ENCODE results near the gene MAD1L1.

The MAD1L1 gene

DNA sequence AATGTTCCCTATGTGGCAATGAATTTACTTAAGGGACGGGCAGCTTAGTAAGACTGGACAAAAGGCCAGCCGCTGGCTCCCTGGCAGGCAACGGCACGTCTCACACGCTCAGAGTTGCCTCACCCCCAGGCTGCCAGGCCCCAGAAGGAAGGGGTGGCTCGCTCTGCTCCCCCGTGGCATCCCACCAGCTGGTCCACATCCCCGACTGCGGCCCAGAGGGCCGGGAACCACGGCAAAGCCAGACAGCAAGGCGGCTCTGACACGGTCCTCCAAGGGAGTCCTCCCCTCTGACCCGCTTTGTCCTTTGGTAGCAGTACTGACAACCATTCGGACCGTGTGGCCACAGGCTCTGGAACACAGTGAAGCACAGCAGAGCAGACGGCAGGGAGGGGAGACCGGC lies 43.4 kb upstream of the MAD1L1 start:
- no peak for DNase-seq (ENCODE audit: low read depth)
- in situ Hi-C loops (cut with HindIII; ENCODE audit: low sequenced_read_pairs) = no loop called here
- TF ChIP-seq, protein P1, sequence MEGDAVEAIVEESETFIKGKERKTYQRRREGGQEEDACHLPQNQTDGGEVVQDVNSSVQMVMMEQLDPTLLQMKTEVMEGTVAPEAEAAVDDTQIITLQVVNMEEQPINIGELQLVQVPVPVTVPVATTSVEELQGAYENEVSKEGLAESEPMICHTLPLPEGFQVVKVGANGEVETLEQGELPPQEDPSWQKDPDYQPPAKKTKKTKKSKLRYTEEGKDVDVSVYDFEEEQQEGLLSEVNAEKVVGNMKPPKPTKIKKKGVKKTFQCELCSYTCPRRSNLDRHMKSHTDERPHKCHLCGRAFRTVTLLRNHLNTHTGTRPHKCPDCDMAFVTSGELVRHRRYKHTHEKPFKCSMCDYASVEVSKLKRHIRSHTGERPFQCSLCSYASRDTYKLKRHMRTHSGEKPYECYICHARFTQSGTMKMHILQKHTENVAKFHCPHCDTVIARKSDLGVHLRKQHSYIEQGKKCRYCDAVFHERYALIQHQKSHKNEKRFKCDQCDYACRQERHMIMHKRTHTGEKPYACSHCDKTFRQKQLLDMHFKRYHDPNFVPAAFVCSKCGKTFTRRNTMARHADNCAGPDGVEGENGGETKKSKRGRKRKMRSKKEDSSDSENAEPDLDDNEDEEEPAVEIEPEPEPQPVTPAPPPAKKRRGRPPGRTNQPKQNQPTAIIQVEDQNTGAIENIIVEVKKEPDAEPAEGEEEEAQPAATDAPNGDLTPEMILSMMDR (IDR thresholded peaks at IDR 0.05; ENCODE audit: low read depth, low read length, missing control alignments) = no peak
- H3K4me3 ChIP-seq (ENCODE audit: low read depth, low read length) = no peak overlapping the region

DNA sequence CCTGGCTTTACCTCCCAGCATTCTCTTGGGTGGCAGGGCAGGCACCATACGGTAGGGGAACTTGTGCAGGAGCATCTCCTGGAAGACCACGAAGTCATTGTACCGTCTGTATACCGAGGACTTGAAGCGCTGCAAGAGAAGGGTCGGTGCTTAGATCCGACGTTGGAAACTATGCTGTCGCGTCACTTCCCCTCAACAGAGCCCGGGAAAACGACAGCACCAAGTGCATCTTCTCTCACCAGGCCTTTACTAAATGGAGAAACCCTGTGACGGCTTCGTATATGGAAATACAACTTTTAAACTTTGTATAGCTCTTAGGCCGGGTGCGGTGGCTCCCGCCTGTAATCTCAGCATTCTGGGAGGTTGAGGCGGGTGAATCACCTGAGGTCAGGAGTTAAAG lies 42.4 kb upstream of the MAD1L1 start:
- TF ChIP-seq, protein P1 (IDR thresholded peaks at IDR 0.05; ENCODE audit: low read depth, low read length, missing control alignments) = no peak
- in situ Hi-C loops (cut with HindIII; ENCODE audit: low sequenced_read_pairs) = no loop called here
- DNase-seq (ENCODE audit: low read depth) = no peak
- no peak overlapping the region for H3K4me3 ChIP-seq (ENCODE audit: low read depth, low read length)

DNA sequence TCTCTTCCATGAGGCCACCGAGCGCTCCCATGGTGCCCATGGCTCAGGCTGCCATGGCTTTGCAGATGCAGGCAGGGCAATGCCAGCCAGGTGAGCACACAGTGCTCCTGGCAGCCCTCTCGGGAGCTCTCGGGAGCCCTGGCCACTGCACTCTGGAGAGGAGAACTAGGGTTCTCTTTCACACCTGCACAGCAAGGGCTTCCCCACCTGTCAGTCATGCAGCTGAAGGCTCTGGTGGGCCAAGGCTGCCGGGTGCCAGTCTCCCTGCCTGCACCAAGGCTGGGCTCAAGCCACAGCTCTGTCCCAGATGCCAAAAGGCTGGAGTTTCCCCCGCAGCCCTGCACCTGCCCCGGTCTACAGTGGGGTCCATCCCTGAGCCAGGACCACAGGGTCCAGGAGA lies 41.9 kb upstream of the MAD1L1 start:
- TF ChIP-seq, protein P1 (IDR thresholded peaks at IDR 0.05; ENCODE audit: low read depth, low read length, missing control alignments) = no peak
- H3K4me3 ChIP-seq (ENCODE audit: low read depth, low read length) = no peak overlapping the region
- in situ Hi-C loops (cut with HindIII; ENCODE audit: low sequenced_read_pairs) = no loop called here
- DNase-seq (ENCODE audit: low read depth) = no peak

DNA sequence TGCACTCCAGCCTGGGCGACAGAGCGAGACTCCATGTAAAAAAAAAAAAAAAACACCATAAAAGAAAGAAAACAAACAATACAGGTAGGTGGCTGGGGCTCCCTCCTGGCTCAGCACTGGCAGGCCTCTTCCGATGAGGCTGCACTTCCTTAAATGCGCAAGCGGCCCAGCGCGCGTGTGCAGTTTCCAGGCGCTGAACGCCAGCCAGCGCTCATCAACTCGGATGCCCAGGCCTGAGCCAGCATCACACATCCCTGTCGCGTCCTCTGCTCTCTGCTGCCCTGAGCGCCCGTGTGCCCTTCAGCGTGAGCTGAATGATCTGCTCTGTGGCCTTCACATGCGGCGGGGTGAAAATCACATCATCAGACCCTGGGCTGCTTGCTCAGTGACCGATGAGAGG lies 41.1 kb upstream of the MAD1L1 start:
- TF ChIP-seq, protein P1 (IDR thresholded peaks at IDR 0.05; ENCODE audit: low read depth, low read length, missing control alignments) = no peak
- H3K4me3 ChIP-seq (ENCODE audit: low read depth, low read length) = no peak overlapping the region
- no peak for DNase-seq (ENCODE audit: low read depth)
- in situ Hi-C loops (cut with HindIII; ENCODE audit: low sequenced_read_pairs) = no loop called here

DNA sequence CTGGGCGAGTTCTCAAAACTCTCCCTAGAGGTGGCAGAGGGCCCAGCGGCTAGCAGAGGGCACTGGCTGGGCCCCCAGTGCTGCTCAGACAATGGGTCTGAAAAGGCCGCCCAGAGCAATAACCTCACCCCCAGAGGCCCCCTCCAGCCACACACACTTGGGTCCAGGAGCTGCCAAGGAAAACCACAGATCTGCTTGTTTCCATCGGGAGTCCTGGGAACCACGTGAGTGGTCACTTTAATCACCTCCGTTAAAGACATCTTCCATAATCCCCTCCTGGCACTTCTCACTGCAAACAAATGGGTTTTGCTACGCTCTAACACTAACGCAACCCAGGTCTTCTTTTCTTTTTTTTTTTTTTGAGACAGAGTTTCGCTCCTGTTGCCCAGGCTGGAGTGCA lies 39.3 kb upstream of the MAD1L1 start:
- DNase-seq (ENCODE audit: low read depth) = peak; percentile 40
- TF ChIP-seq, protein P1 (IDR thresholded peaks at IDR 0.05; ENCODE audit: low read depth, low read length, missing control alignments) = no peak
- in situ Hi-C loops (cut with HindIII; ENCODE audit: low sequenced_read_pairs) = no loop called here
- H3K4me3 ChIP-seq (ENCODE audit: low read depth, low read length) = no peak overlapping the region

DNA sequence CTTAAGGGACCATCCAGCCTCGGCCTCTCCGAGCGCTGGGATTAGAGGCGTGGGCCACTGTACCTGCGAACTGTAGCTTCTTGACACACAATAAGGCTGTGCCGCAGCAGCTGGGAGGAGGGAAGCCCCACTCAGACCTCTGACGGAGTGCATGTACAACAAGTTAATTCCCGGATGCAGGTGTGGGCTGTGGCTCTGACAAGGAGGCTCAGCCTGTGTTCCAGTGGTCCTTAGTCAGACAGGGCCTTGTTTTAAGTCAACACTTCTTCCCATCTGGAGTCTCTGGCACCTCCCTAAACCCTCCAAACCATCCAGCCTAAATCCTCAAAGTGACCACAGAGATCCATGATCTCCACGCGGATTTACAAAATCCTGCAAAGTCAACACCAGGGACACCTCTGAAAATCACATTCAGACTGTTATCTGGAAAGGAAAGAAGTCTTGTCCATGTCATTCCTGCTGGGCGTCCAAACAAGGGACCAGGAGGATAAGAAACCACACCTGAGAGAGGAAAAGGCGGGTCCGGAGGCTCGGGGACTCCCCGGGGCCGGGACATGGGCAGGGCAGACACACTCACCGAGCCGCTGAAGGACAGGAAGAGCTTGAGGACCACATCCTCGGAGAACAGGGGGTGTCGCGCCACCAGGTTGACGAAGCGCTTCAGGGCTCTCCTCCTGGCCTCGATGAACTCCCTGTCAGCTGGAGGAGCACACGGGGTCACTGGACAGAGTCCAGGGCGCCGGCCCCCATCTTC lies 38.7 kb upstream of the MAD1L1 start:
- DNase-seq (ENCODE audit: low read depth) = no peak
- TF ChIP-seq, protein P1 (IDR thresholded peaks at IDR 0.05; ENCODE audit: low read depth, low read length, missing control alignments) = no peak
- in situ Hi-C loops (cut with HindIII; ENCODE audit: low sequenced_read_pairs) = no loop called here
- no peak overlapping the region for H3K4me3 ChIP-seq (ENCODE audit: low read depth, low read length)

All from astrocyte of the cerebellum (primary cell).